GM12878 (cell line): ENCODE results near the gene DACH1.

Source experiments
- CEBPB ChIP-seq, 2 experiments: fragments of 150-350 bp in 1 of 2; IDR thresholded peaks; 2 replicates each; pipeline ENCODE4 v1.6.1; 2012 to 2014; ENCODE audit warnings: low read depth in 2 of 2, low read length in 2 of 2, borderline replicate concordance in 1 of 2, inconsistent platforms in 1 of 2
- CHD2 ChIP-seq: IDR thresholded peaks from 2 replicates; pipeline ENCODE4 v1.6.1; 2011; ENCODE audit warnings: low read depth, low read length, improper control_type of control experiment, borderline replicate concordance
- CREB1 ChIP-seq: IDR thresholded peaks from 2 replicates; pipeline ENCODE4 v1.6.1; 2012; ENCODE audit warnings: low read depth, mild to moderate bottlenecking, inconsistent platforms
- DPF2 ChIP-seq: fragments of 450-650 bp; IDR thresholded peaks from 2 replicates; pipeline ENCODE4 v1.6.1; 2017; ENCODE audit warnings: mild to moderate bottlenecking
- ESRRA ChIP-seq: IDR thresholded peaks from 2 replicates; pipeline ENCODE4 v1.6.1; 2012; ENCODE audit warnings: mild to moderate bottlenecking, low read length, improper control_type of control experiment
- FOS ChIP-seq: IDR thresholded peaks from 3 replicates; pipeline ENCODE4 v1.6.1; 2011; ENCODE audit warnings: borderline replicate concordance; ENCODE audit not compliant: insufficient read length; ENCODE audit errors: extremely low read depth
- MXI1 ChIP-seq: fragments of 150-350 bp; IDR thresholded peaks from 2 replicates; pipeline ENCODE4 v1.6.1; 2011; ENCODE audit warnings: low read depth, mild to moderate bottlenecking, inconsistent platforms, low read length, improper control_type of control experiment
- POLR2A ChIP-seq: IDR thresholded peaks from 2 replicates; pipeline ENCODE4 v1.6.1; 2011; ENCODE audit warnings: low read depth, mild to moderate bottlenecking, low read length
- POU2F2 ChIP-seq: IDR thresholded peaks from 3 replicates; pipeline ENCODE4 v1.6.1; 2011; ENCODE audit warnings: low read depth, mild to moderate bottlenecking, low read length, borderline replicate concordance
- RELA ChIP-seq: fragments of 450-650 bp; IDR thresholded peaks from 2 replicates; pipeline ENCODE4 v1.8.0; 2014; ENCODE audit warnings: borderline replicate concordance; ENCODE audit not compliant: partially characterized antibody
- RFX5 ChIP-seq: IDR thresholded peaks from 2 replicates; pipeline ENCODE4 v1.6.1; 2011; ENCODE audit warnings: low read depth, low read length, improper control_type of control experiment
- YY1 ChIP-seq: IDR thresholded peaks from 2 replicates; pipeline ENCODE4 v1.6.1; 2011; ENCODE audit warnings: low read depth, mild to moderate bottlenecking, low read length
- ZZZ3 ChIP-seq: IDR thresholded peaks from 2 replicates; pipeline ENCODE4 v1.6.1; 2011; ENCODE audit warnings: low read depth; ENCODE audit not compliant: control insufficient read depth, insufficient read length
- TF ChIP-seq, protein P1 (sequence below), 3 experiments: IDR thresholded peaks in 2 of 3; conservative IDR thresholded peaks in 1 of 3; 2 replicates each; pipeline ENCODE4 v1.5.1; 2011; ENCODE audit warnings: low read depth in 3 of 3, low read length in 3 of 3, mild to moderate bottlenecking in 3 of 3, control low read depth in 2 of 3, moderate library complexity in 2 of 3, inconsistent platforms in 1 of 3, mixed read lengths in 1 of 3; ENCODE audit not compliant: control insufficient read depth in 2 of 3, insufficient read depth in 1 of 3; ENCODE audit errors: extremely low read depth in 1 of 3

DNA sequence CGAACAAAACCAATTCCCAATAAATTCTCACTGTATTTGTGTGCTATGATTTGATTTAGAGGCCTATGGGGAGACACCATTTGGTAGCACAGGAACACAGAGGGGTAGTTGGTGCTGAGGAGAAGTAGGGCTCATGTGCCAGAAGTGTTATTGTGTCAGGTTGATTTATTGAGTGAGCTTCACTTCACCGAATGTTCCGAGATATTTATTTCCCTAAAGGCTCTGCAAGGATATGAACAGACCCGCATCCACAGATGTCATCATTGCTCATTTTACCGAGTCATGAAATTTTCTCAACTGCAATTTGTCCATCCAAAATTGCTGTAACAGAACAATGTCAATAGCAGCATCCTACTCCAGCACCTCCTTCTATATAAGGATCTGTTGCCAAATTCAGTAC is 69.5 kb downstream of the DACH1 start:
- TF ChIP-seq CEBPB (IDR thresholded peaks at IDR 0.05; ENCODE audit: borderline replicate concordance in 1 of 2, low read depth in 2 of 2, low read length in 2 of 2) (no peak), ESRRA (no peak), YY1 (no peak), CHD2 (no peak), ZZZ3 (no peak), RFX5 (no peak), DPF2 (no peak), RELA (no peak), MXI1 (no peak), FOS (no peak), POU2F2 (no peak), POLR2A (no peak), CREB1 (no peak)
- TF ChIP-seq, protein P1, sequence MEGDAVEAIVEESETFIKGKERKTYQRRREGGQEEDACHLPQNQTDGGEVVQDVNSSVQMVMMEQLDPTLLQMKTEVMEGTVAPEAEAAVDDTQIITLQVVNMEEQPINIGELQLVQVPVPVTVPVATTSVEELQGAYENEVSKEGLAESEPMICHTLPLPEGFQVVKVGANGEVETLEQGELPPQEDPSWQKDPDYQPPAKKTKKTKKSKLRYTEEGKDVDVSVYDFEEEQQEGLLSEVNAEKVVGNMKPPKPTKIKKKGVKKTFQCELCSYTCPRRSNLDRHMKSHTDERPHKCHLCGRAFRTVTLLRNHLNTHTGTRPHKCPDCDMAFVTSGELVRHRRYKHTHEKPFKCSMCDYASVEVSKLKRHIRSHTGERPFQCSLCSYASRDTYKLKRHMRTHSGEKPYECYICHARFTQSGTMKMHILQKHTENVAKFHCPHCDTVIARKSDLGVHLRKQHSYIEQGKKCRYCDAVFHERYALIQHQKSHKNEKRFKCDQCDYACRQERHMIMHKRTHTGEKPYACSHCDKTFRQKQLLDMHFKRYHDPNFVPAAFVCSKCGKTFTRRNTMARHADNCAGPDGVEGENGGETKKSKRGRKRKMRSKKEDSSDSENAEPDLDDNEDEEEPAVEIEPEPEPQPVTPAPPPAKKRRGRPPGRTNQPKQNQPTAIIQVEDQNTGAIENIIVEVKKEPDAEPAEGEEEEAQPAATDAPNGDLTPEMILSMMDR (IDR thresholded peaks at IDR 0.05 in 2 of 3, conservative IDR thresholded peaks at IDR 0.05 in 1 of 3; ENCODE audit: control insufficient read depth in 2 of 3, extremely low read depth in 1 of 3, insufficient read depth in 1 of 3, low read depth in 3 of 3, low read length in 3 of 3), result no peak
